ENCODE results near the gene NEK5. TPM values are rescaled to one million over a fixed set of nuclear protein-coding genes. Genes with fewer than 3 reads are reported as not detected.
A peak's percentile ranks its signal among the peaks of the same experiment; 100 is the strongest.
"Not testable (repeated sequence)": the region's sequence is repeated elsewhere in the genome, so short reads cannot be mapped to it uniquely, and the experiment has no call there.

The NEK5 gene
- total RNA-seq, 1 donor from 2014 or later = 0.25 TPM

GRCh38 chr13:52169839-52170238 is 41.0 kb upstream of the NEK5 start:
- H3K27me3 ChIP-seq (ENCODE audit: low read depth) = no peaks in the 10 kb centered on the region
- H3K36me3 ChIP-seq = peaks cover 81% of the 10 kb centered on the region
- no peak for DNase-seq
- H3K4me3 ChIP-seq = no peak overlapping the region
- peaks cover 4% of the 10 kb centered on the region for H3K4me1 ChIP-seq
- H3K27ac ChIP-seq (replicated peaks) = no peak overlapping the region
- no peaks in the 10 kb centered on the region for H3K9me3 ChIP-seq (replicated peaks)
- TF ChIP-seq CTCF (IDR thresholded peaks at IDR 0.05; ENCODE audit: borderline replicate concordance) = no peak
- intact Hi-C loops (cut with micrococcal nuclease) = no loop called here

GRCh38 chr13:52165411-52165810 is 36.5 kb upstream of the NEK5 start:
- H3K4me3 ChIP-seq = no peak overlapping the region
- TF ChIP-seq CTCF (IDR thresholded peaks at IDR 0.05; ENCODE audit: borderline replicate concordance) = no peak
- DNase-seq = no peak
- H3K9me3 ChIP-seq (replicated peaks) = no peaks in the 10 kb centered on the region
- intact Hi-C loops (cut with micrococcal nuclease) = no loop called here
- H3K27ac ChIP-seq (replicated peaks) = no peak overlapping the region
- H3K36me3 ChIP-seq = peaks cover 45% of the 10 kb centered on the region
- H3K4me1 ChIP-seq = peaks cover 25% of the 10 kb centered on the region
- H3K27me3 ChIP-seq (ENCODE audit: low read depth) = no peaks in the 10 kb centered on the region

- H3K4me3 ChIP-seq = no peak overlapping the region
- no peak for TF ChIP-seq CTCF (IDR thresholded peaks at IDR 0.05; ENCODE audit: borderline replicate concordance)
- peaks cover 41% of the 10 kb centered on the region for H3K36me3 ChIP-seq
- intact Hi-C loops (cut with micrococcal nuclease) = no loop called here
- H3K9me3 ChIP-seq (replicated peaks) = no peaks in the 10 kb centered on the region
- peaks cover 29% of the 10 kb centered on the region for H3K4me1 ChIP-seq
- H3K27ac ChIP-seq (replicated peaks) = no peak overlapping the region
- no peaks in the 10 kb centered on the region for H3K27me3 ChIP-seq (ENCODE audit: low read depth)
- no peak for DNase-seq
These were observed 36.1 kb upstream of the NEK5 start for GRCh38 chr13:52164989-52165388.

- DNase-seq; H3K27ac ChIP-seq (replicated peaks); intact Hi-C loops (cut with micrococcal nuclease); H3K4me3 ChIP-seq; H3K27me3 ChIP-seq (ENCODE audit: low read depth); H3K9me3 ChIP-seq (replicated peaks): not testable (repeated sequence)
- peaks cover 40% of the 10 kb centered on the region for H3K4me1 ChIP-seq
- H3K36me3 ChIP-seq = peaks cover 30% of the 10 kb centered on the region
These were observed 35.0 kb upstream of the NEK5 start for GRCh38 chr13:52163878-52164277.

- intact Hi-C loops (cut with micrococcal nuclease) = no loop called here
- Histone ChIP-seq H3K27ac (replicated peaks) (peak overlapping the region; percentile 71), H3K36me3 (peaks cover 17% of the 10 kb centered on the region), H3K4me1 (peaks cover 54% of the 10 kb centered on the region), H3K27me3 (ENCODE audit: low read depth) (no peaks in the 10 kb centered on the region), H3K9me3 (replicated peaks) (no peaks in the 10 kb centered on the region), H3K4me3 (no peak overlapping the region)
- TF ChIP-seq CTCF (IDR thresholded peaks at IDR 0.05; ENCODE audit: borderline replicate concordance) = no peak
- no peak for DNase-seq
These were observed 33.6 kb upstream of the NEK5 start for GRCh38 chr13:52162279-52163101.

- peaks cover 54% of the 10 kb centered on the region for H3K4me1 ChIP-seq
- H3K36me3 ChIP-seq = peaks cover 6% of the 10 kb centered on the region
- no peaks in the 10 kb centered on the region for H3K9me3 ChIP-seq (replicated peaks)
- no peak for DNase-seq
- no peaks in the 10 kb centered on the region for H3K27me3 ChIP-seq (ENCODE audit: low read depth)
- no peak overlapping the region for H3K4me3 ChIP-seq
- TF ChIP-seq CTCF (IDR thresholded peaks at IDR 0.05; ENCODE audit: borderline replicate concordance) = no peak
- H3K27ac ChIP-seq (replicated peaks) = no peak overlapping the region
- intact Hi-C loops (cut with micrococcal nuclease) = no loop called here
These were observed 32.3 kb upstream of the NEK5 start for GRCh38 chr13:52161181-52161646.
